ENCODE measurements around the gene SHROOM3. TPM values are rescaled to one million over a fixed set of nuclear protein-coding genes. Genes with fewer than 3 reads are reported as not detected.

SHROOM3 gene
- polyA plus RNA-seq, 12 donors = 16.1 to 44.9 (median 21.8) TPM; not detected in 1

- no peak for DNase-seq
These were observed 330.6 kb downstream of the SHROOM3 start for GRCh38 chr4:76765473-76766183.

DNA sequence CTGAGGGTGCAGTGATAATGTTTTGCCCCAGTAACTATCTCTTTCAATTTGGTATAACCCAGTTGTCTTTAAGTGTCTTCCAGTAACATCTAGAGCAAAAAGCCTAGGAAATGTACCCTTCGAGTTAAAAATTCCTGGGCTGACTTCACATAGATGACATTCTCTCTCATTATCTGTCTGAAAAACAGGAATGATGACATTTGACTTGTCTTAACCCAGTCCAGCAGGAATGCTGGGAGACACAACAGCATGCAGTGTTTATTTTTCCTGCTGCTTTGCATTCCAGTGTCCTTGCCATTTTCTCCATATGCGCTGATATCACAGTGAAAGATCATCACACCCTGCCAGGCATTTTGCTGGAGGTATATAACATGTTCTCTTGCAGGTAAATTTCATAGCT, 333.0 kb downstream of the SHROOM3 start:
- DNase-seq = no peak

DNA sequence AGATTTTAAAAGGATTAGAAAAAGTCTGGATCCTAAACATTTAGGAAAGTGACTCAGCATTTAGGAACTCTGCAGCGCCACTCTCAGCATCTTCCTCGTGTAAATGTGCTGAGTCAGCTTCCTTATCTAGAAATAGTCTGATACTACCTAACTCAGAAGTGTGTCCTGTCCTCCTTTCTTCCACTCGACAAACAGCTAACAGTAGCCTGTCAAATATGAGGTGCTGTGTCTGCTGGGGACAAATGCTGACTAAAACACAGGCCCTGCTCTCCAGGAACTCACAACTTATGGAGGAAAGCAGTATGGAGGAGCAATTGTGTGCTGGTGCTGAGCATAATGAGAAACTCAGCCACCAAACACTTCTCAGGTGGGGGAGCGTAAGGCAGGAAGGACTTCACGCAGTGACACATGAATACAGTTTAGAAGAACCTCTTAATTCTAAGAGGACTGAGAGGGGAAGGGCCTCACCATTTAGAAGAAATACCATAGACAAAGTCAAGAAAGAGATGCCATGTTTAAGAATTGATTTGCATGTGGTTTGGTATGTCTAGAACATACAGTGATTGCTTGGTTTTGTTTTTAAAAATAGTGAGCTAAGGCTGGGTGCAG, 337.6 kb downstream of the SHROOM3 start:
- no peak for DNase-seq

DNA sequence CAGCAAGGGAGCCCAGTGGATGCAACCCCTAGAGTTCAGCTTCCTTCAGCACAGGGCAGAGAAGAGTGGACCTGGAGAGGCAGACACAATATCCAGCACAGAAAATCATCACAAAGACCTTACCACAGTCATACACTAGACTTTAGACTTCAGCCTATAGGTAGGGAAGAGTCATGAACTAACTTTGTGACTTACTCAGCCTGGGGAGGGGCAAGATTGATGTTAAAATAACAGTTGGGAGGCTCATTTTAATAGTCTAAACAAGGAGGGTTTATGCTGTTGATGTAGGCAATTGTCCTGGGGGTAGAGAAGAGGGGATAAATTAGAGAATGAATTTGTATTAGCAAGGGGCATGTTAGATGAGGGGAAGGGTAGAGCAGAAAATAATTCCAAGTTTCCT, 338.7 kb downstream of the SHROOM3 start:
- no peak for DNase-seq

GRCh38 chr4:76779740-76780459, 344.9 kb downstream of the SHROOM3 start:
- no peak for DNase-seq

DNA sequence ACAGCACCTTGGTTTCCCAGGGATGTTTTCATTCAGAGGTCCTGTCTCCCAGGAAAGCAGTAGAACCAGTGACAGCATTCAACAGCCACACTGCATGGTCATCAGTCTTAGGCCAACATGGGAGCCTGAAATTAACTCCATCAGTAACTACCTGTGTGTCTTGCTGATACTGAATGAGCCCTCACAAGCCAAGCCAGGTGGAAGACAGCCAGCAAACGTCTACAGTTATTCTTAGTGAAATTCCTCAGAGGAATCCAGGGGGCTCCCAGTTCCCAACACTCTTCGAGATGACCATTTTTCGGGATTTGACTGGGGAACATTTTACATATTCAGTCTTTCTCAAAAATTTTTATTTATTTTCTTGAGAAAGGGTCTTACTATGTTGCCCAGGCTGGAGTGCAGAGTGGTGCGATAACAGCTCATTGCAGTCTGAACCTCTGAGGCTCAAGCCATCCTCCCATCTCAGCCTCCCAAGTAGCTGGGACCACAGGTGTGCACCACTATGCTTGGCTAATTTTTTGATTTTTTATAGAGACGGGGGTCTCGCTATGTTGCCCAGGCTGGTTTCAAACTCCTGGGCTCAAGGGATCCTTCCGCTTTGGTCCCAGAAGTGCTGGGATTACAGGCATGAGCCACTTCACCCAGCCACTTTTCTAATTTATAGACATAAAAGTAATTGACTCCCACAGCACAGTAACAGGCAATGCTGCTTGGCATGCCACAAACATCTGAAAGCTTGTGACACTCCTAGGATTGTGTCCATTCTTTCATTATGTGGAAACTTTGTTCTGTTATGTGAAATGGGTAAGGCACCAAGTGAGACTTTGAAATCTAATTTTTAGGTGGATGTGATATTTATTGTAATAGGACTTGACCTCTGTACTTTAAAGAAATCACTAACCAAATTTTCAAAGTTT, 346.0 kb downstream of the SHROOM3 start:
- no peak for DNase-seq

DNA sequence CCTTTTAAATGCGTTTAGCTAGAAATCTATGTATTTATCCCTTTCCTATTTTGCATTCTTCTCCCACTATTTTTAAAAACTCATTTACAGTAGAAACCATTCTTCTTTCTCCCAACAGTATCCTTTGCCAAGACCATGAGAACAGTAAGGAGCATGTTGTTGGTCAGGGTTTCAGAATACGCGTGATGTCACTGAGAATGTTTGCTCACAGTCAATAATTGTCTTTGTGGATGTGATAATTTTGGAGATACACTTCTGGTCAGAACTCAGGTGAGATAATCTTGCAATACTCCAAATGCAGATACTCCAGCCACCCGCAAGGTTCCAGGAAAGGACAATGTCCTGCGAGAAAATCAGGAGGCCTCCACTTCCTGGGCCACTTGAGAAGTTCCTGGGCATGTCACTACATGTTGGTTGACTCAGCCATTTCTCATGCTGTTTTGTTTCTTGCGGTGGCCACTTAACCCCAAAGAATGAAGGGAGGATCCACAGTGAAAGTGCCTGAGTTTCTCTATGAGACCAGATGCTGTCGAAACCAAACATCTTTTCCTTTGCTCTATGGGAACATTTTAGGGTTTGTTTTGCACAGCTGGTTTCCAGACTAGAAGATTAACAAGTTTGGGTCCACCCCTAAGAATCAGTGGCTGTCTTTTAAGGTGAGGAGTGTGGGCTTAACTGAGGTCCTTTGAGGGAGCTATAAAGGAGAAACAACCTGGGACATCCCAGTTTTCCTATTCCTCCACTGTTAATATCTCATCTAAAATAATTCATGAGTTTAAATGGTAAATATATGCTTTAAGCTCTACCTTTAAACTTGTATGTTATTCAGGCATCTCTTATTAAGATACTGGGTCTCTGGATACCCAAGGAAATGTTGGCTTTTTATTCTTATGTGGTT, 346.9 kb downstream of the SHROOM3 start:
- DNase-seq = no peak

DNA sequence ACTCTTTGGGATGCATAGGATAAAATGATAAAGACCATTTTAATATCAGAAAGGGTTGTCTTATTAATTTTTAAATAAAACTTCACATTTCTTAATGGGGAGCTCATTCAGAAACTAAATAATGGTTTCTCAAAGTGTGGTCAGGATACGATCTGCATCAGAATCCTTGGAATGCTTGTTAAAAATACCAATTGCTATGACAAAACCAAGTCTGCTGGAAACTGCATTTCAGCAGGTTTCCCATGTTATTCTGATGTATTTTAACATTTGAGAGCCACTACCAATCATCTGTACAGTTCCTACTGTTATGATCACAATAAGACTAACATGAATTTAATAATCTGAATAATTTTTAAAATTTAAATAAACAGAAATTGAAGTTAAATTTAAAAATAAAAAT, 347.8 kb downstream of the SHROOM3 start:
- DNase-seq = no peak

DNA sequence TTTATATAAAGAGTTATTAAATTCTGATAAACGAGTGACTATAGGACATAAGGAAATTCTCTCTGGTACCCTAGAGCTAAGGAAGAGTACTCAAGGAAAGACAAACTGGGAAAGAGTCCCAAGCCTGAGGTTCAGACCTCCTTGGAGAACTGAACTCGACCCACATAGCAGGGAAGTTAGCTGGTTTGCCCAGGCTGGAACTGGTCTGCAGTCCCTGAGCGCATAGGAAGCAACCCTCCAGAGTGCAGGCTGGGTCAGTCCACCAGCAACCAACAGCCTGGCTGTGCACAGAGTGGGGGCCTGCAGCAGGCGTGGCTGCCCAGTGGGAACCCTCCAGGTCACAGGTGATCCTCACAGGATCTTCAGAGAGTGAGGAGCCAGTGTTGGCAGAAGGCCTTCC, 348.8 kb downstream of the SHROOM3 start:
- DNase-seq = no peak

GRCh38 chr4:76784237-76784636, 349.2 kb downstream of the SHROOM3 start:
- DNase-seq = no peak

- DNase-seq = no peak
These were observed 352.9 kb downstream of the SHROOM3 start for GRCh38 chr4:76787898-76788297.

GRCh38 chr4:76790377-76790776, 355.3 kb downstream of the SHROOM3 start:
- DNase-seq = no peak

DNA sequence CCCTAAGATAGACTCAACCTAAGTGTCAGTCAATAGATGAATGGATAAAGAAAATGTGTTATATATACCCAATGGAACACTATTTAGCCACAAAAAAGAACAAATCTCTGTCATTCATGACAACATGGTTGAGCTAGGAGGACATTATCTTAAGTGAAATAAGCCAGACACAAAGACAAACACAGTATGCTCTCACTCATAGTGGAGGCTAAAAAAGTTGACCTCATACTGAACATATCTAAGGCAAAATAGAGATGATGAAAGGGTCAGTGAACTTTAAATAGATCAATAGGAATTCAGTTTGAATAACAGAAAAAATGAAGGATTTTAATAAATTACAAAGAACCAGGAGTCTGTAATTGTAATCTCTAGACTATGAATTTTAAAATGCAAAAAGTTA, 356.4 kb downstream of the SHROOM3 start:
- DNase-seq = no peak

DNA sequence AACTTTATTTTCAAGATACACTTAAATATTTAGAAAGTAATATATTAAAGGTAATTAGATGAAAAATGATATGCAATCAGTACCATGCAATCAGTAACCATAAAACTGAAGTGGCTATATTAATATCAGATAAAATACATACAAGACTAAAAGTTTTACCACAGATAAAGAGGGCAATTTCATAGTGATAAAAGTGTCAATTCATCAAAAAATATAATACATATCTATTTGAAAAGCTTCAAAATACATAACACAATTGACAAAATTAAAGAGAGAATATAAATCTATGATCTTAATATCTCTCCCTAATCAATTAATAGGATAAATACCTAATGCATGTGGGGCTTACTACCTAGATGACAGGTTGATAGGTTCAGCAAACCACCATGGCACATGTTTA, 357.4 kb downstream of the SHROOM3 start:
- no peak for DNase-seq

GRCh38 chr4:76795243-76795642, 360.2 kb downstream of the SHROOM3 start:
- no peak for DNase-seq

- DNase-seq = no peak
These were observed 364.1 kb downstream of the SHROOM3 start for GRCh38 chr4:76799140-76799539.

DNA sequence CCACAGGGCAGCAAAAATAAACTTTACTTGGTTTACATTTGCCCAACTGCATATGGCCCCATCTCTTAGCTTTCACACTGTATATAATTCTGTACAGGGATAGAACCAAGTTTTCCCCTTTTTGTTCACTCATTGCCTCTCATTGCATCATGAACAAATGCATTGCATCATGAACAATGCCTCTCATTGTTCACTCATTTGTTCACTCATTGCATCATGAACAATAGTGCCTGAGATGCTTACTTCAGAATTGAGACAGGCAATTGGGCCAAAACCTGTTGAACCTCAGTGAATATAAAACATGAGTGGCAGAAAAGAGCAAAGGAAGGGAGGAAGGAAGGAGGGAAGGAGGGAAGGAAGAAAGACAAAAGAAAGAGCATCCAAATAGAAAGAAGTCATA, 364.7 kb downstream of the SHROOM3 start:
- no peak for DNase-seq

DNA sequence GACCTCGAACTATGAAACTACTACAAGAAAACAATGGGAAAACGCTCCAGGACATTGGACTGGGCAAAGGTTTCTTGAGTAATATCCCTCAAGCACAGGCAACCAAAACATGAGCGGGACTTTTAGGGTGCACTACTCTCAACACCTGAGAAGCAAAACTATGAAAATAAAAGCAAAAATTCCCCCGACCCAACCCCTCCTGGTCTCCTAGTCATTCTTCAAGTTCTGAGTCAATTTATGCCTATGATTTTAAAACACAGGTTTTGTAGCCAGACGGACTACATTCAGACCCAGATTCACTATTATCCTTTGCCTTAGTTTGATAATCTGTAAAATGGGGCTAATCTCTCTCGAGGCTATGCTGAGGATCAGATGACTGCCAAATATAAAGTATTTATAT, 365.9 kb downstream of the SHROOM3 start:
- DNase-seq = no peak

- DNase-seq = no peak
These were observed 366.7 kb downstream of the SHROOM3 start for GRCh38 chr4:76801621-76802235.

- DNase-seq = peak; percentile 16
These were observed 367.4 kb downstream of the SHROOM3 start for GRCh38 chr4:76802236-76803021.
